AG10803 (cell line): Measurements from ENCODE around the gene PEPD.

Experiments
- DNase-seq: peaks from one replicate; pipeline ENCODE4 v3.0.0; 2010; ENCODE audit warnings: low read depth
- H3K4me3 ChIP-seq: 2 replicates; pipeline ENCODE4 v1.5.1; 2011; ENCODE audit warnings: mild to moderate bottlenecking, low read length, control low read depth
- TF ChIP-seq, protein P1 (sequence below): conservative IDR thresholded peaks from 2 replicates; pipeline ENCODE4 v1.5.1; 2011; ENCODE audit warnings: mild to moderate bottlenecking, low read length, control low read depth, inconsistent platforms

PEPD gene

DNA sequence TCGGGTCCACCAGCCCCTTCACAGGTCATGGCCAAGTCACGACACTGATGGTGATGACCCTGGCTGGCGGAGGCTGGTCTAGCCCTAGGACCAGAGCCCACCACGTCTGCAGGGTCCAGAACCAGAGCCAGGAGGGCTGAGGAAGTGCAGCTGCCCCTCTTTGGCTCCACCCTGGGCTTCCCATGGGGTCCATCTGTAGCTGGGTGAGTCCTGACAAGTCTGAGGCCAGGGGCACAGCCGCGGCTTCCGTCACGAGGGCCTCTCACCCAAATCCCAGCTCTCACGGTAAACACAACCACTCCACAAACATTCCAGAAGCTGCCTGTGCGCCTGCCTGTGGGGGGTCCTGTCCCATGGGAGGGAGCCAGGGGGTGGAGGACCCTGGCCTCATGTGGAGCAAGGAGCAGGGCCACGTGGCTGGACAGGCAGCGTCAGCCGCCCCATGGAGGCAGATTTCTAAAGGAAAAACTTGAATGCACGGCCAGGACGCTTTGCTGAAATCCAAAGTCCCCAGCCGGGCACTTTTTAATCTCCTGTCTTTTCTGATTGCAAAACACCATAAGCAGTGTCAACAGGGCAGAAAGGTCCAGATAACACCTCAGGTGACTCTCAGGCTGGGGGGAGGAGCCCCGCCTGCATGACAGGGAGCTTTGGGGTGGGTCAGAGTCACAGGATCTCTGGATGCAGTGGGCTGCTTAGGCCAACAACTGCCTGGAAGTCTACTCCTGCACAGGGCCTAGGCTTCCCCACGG, 118.2 kb downstream of the PEPD start:
- no peak for DNase-seq
- TF ChIP-seq, protein P1, sequence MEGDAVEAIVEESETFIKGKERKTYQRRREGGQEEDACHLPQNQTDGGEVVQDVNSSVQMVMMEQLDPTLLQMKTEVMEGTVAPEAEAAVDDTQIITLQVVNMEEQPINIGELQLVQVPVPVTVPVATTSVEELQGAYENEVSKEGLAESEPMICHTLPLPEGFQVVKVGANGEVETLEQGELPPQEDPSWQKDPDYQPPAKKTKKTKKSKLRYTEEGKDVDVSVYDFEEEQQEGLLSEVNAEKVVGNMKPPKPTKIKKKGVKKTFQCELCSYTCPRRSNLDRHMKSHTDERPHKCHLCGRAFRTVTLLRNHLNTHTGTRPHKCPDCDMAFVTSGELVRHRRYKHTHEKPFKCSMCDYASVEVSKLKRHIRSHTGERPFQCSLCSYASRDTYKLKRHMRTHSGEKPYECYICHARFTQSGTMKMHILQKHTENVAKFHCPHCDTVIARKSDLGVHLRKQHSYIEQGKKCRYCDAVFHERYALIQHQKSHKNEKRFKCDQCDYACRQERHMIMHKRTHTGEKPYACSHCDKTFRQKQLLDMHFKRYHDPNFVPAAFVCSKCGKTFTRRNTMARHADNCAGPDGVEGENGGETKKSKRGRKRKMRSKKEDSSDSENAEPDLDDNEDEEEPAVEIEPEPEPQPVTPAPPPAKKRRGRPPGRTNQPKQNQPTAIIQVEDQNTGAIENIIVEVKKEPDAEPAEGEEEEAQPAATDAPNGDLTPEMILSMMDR: no peak
- H3K4me3 ChIP-seq: no peak overlapping the region

DNA sequence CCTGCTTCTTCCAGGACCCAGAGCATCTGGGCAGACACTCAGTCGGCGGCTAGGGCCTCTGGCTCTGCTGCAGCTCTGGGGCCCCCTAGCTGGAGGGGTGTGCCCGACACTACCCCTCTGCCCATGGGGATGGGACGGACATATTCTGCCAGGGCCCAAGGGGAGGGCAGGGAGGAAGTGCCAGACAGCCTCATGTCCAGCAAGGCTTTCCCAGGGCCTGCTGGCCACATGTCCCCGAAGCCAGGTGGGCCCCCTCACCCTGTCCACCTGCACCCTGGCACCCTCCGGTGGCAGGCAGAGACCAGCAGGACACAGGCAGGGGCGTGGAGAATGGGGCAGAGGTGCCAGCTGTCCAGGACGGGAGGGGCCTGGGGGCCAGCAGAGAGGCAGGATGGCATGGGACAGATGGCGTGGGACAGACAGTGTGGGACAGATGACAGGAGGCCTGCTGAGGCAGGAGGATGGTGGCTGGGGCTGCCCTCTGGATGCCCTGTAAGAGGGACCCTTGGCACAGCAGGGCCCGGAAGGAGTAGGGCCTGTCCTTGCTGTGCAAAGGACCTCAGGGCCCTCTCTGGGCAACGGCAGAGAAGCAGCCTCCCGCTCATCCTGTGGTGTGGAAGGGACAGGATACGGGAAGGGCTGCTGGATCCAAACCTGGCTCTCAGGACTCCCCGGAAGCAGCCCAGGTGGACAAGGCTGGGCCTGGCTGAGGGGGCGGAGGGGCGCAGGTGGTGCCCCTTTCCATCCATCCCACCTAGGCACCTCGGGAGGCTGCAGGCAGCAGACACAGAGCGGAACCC, 119.0 kb downstream of the PEPD start:
- DNase-seq: no peak
- TF ChIP-seq, protein P1: no peak
- no peak overlapping the region for H3K4me3 ChIP-seq

DNA sequence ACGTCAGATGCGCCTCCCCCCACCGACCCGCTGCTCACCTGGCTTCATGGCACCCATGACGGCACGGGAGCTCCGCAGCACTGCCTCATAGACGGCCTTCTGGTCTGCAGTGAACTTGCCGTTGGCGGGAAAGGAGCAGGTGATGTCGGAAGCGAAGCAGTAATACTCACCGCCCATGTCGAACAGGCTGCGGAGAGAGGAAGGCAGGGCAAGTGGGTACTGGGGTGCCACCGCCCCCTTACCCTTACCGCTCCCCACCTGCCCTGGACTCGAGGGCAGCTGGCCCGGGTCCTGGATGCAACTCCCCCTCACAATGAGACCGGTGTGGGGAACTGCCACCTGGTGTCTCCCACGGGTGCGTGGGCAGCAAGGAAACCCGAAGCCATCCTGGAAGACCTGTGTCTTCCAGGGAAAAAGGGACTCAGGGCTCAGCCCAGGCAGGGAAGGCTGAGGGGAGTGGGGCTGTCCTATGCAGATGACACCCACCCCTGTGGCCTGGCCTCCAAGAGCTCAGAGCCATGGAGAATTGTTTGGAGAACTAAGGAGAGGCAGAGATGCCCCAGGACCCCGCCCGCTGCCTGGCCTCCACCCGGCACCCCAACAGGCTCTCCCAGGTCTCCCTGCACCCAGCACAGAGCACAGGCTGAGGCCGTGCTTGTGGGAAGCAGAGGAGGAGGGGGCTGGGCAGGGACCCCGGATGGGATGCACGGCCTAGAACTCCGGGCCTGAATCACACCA, 119.7 kb downstream of the PEPD start:
- TF ChIP-seq, protein P1: no peak
- H3K4me3 ChIP-seq: no peak overlapping the region
- DNase-seq: no peak

GRCh38 chr19:33400856-33401682, 120.5 kb downstream of the PEPD start:
- H3K4me3 ChIP-seq: no peak overlapping the region
- TF ChIP-seq, protein P1: no peak
- no peak for DNase-seq

DNA sequence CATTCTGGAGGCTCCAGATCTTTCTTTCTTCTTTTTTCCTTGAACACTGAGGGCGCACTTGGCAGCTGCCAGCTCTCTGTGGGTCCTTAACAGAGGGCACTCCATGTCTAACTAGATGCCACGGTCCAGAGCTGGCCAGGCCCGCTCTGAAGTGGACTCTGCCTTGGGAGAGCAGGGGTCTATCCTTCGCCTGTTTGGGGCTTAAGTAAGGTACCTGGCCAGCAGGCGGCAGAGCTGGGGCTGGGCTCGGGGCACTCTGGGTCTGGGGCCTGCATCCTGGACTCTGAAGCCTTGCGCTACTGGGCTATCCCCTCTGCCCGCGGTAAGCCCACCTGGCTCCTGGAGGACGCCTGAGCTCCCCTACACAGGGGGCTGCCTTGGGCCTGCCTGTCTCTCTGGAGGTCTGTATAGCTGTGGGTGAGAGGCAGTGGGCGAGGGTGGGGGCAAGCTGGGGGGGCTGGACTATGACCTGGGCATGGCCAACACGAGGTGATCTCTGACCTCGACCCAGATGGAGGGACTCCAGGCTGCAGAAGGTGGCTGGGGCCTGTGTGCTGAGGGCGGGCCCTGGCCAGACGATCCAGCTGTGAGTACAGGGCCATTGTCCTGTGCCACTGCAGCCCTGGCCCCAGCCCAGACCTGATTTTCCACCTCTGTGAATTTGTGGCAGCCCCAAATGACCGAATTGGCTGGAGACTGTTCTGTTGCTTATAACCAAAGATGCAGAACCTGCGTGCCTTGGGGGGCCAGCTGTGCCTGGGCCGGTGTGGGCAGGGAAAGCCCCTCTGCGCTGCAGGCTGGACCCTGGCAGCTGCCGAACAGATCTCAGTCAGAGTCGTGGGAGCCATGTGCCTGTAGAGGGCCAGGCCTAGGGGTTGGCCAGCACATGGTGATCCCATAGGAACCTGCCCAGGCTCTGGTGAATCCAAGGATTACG, 121.6 kb downstream of the PEPD start:
- DNase-seq: no peak
- H3K4me3 ChIP-seq: no peak overlapping the region
- TF ChIP-seq, protein P1: no peak
